Dermis blood vessel endothelial cell (primary cell): ENCODE data around the gene GADD45G. TPM values are rescaled to one million over a fixed set of nuclear protein-coding genes. Genes with fewer than 3 reads are reported as not detected.

Source experiments
- DNase-seq: peaks from one replicate; pipeline ENCODE4 v3.0.0; 2010
- total RNA-seq: library from RNA; depleted of rRNA; stranded (reverse); fragments of >200 nt; gene quantifications from 2 replicates; pipeline ENCODE4 v1.2.3, GENCODE V29; 2014

Gene GADD45G
- total RNA-seq, 1 donor from 2014 or later: not detected

DNA sequence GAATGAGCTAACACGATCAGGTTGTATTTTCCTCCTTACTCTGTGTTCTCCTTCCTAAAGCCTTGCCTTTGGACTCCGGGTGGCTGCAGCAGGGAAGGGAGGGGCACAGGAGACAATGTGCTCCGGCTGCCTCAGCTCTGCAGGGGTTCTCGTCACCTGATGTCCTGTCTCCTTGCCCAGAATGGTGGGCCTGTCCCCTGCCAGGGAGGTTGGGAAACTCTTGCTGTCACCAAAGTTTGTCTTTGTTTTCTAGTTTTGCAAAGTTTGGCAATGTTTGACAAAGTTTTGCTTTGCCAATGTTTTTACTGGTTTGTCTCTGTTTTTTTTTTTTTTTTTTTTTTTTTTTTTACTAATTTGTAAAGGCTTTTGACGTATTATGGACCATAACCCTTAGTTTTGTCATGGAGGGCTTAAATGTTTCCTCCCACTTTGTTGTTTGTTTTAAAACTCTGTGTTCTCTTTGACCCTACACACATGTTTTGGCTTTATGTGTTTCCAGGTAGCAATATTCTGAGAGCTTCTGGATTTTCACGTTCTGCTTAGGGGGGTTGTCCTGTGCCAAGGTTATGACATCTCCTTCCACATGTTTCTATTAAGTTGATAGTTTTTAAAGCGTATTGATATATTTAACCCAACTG is 49.3 kb downstream of the GADD45G start:
- DNase-seq: no peak

DNA sequence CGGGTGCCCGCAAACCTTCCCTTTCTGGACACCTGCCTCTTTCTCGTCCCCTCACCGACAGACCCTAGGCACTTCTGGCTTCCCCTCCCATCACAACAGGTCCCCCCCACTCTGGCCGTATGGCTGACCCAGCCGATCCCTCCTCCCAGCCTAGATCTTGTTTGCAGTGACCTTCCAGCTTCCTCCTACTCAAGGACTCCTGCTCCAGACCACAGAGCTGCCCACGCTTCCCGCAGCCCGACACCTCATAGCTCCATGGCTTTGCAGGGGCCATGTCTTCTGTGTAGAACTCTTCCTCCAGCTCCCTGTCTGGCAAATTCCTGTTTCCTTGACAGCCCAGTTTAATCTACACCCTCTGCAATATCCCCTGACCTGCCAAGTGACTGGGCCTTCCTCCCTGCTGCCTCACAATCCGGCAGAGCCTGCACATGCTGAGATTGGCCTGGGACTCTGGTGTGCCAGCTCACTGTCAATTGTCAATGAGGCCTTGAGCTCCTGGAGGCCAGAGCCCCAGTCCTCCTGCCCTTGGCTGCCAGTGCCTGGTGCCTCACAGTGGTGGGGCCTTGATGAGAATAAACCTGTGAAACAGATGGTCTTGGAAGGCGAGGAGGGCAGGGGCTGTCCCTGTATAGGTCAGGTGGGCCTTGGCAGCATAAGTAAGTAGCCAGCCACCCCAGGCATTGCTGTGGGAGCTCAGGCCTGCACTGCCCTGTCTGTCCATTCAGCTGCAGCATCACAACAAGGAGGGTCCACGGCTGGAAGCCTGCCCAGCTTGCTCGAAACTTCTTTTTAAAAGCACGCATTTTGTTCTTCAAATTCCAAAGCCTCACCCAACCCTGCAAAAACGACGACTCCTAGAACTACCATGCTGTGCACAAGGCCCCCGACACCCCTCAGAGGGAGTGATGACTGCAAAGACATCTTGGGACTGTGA is 50.5 kb downstream of the GADD45G start:
- no peak for DNase-seq

Other genes with a start within 250 kb of the GADD45G start
- gene SEMA4D, start 106.9 kb upstream of the GADD45G start, total RNA-seq: 2.9 and 8.1 TPM in 2 replicates